NCI-H1092 treated with DMSO at 0.1 percent for 48 hours (cell line): Measurements from ENCODE around the gene ZNF837.

Experiments used
- DNase-seq: peaks from one replicate; lab custom pipeline; 2025; lab: John Stamatoyannopoulos, UW

ZNF837 gene

GRCh38 chr19:58372311-58373133 lies 8.3 kb downstream of the ZNF837 start:
- DNase-seq: no peak

GRCh38 chr19:58368561-58369360 lies 12.1 kb downstream of the ZNF837 start:
- no peak for DNase-seq

GRCh38 chr19:58367698-58368454 lies 13.0 kb downstream of the ZNF837 start:
- no peak for DNase-seq

- DNase-seq: no peak
These were observed 14.0 kb downstream of the ZNF837 start for GRCh38 chr19:58366585-58367430.

DNA sequence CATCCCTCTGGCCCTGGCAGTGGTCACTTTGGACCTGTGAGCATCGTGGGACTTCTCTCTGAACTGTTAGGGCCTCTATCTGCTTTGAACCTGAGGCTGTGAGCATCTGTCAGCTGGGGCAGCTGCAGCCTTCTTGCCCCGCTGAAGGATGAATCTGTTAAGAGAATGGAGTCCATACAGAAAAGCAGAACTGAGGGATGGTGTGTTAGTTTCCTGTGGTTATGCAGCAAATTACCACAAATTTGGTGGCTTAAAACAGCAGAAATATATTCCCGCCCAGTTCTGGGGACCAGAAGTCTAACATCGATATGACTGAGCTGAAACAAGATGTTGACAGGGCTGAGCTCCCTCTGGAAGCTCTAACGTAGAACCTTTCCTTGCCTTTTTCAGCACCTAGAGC lies 16.7 kb downstream of the ZNF837 start:
- no peak for DNase-seq

GRCh38 chr19:58362272-58362994 lies 18.4 kb downstream of the ZNF837 start, which contains the start of gene ZNF497:
Gene ZNF497, minus strand, starts transcription at chr19:58362751. Its CDS starts 5,116 bp downstream, at chr19:58357635.
- DNase-seq: peak; percentile 89

DNA sequence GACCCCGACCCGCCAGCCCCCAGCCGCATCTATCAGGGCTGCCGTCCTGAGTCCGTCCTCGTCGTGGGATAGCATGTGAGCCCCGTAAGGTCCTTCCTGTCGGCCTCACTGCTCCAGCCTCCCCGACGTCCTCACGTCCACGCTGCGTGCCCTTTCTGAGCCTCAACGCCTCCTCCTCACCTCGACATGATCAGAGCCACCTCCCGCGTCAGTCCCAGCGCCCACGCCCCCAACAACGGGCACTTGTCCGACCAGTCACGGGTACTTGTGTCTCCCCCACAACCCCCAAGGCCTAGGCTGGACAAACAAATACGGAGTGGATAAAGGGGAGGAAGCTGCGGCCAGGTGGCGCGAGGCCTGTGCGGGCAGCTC lies 18.9 kb downstream of the ZNF837 start:
- no peak for DNase-seq

GRCh38 chr19:58357481-58358145 lies 23.2 kb downstream of the ZNF837 start:
- no peak for DNase-seq

GRCh38 chr19:58356766-58357480 lies 23.9 kb downstream of the ZNF837 start:
- DNase-seq: no peak

DNA sequence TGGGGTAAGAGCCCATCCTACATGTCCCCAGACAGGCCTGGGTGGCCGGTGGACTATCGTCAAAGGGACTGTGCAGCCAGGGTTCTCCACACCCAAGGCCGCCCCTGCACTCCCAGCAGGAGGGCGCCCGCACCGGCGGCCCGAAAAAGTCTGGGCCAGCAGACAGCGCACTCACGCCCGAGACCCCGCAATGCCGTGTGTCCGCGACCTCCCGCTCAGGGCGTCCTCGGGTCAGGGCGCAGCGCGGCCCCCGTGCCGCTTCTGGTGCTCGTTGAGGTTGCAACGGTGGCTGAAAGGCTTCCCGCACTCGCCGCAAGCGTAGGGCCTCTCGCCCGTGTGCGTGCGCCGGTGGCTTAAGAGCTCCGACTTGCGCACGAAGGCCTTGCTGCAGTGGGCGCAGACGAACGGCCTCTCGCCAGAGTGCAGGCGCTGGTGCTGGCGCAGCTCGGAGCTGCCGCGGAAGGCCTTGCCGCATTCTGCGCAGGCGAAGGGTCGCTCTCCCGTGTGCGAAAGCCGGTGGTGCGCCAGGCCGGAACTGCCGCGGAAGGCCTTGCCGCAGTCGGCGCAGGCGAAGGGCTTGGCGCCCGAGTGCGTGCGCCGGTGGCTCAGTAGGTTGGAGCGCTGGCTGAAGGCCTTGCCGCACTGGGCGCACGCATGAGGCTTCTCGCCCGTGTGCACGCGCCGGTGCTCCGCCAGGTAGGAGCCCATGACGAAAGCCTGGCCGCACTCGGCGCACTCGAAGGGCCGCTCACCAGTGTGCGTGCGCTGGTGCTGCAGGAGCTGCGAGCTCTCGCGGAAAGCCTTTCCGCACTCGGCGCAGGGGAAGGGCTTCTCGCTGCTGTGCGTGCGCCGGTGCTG lies 24.7 kb downstream of the ZNF837 start:
- no peak for DNase-seq

DNA sequence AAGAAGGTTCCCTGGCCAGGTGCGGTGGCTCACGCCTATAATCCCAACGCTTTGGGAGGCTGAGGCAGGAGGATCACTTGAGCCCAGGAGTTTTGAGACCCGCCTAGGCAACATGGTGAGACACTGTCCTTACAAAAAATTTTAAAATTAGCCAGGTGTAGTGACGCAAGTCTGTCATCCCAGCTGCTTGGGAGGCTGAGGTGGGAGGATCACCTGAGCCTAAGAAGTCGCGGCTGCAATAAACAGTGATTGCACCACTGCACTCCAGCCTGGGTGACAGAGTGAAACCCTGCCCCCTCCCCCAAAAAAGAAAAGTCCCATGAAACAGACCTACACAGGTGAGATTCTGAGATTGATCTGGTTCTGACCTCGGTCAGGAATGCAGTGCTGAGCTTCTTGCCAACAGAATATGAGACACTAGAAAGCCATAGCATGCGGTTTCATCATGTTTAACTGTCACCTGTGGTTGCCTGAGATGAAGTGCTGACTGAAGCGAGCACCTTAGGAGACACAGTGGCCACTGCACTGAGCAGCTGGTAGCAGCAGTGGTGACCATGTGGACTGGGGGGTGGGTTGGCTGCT lies 25.5 kb downstream of the ZNF837 start:
- no peak for DNase-seq

DNA sequence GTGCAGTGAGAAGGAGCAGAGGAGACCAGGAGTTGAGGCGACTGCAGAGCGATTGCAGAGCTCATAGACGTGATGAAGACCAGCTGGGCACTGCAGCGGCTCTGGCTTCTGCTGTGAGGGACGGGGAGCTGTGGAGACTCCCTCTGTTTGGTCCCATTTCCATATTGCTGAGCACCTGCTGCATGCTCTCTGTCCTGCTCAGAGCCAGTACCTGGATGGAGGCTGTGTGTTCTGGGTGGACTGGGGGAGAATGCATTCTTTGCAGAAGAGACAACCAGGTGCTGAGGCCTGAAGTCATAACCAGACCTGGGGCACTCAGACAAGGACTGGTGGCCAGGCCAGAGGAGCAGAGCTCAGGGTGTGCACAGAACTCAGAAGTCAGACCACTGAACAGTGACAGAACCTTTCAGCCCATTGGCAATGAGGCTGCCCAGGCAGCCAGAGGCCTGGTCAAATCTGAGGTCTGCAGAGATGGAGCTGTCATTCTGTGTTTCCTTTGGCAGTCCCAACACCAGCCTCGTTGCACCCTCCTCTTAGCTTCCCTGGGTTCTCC lies 26.3 kb downstream of the ZNF837 start:
- no peak for DNase-seq

- DNase-seq: no peak
These were observed 26.9 kb downstream of the ZNF837 start for GRCh38 chr19:58353717-58354477.

DNA sequence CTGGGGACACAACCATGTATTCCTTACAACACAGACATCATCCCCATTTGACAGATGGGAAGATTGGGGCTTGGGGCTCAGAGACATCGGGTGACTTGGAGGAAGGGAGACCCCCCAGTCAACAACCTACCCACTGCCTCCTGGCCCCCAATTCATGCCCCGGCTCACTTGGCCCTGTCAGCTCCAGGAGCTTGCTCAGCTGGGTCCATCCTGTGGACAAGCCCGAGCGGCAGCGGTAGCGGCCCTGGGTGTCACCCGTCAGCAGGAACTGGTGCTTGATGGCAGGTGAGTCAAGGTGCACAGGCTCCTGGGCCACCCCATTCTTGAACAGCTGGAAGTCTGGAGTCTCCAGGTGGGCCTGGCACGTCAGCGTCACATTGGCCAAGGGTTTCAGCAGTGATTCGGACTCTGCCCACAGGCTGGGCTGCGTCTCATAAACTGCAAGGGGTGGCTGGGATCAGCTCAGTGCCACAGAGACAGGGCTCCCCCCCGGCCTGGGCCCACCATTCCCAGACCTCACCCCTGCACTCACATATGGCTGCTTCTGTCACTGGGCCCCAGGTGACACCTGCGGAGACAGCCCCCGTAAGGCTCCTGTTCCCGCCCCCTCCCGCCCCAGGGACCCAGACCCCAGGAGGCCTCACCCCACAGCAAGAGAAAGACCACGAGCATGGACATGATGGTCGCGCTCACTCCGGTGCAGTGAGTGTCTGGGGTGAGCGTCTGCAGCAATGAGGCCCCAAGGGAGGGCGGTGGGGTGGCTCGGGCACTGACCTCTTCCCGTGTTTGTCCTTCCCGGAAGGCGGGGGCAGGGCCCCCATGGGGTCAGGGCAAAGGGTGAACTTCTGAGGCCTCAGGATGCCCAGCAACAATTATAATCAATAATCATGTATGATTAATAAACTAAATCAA lies 27.8 kb downstream of the ZNF837 start, which contains the start of gene A1BG:
A1BG (minus strand) TSS at position 733 of the 912 bp plus-strand sequence; CDS start at position 678, 55 bp downstream.
- no peak for DNase-seq

DNA sequence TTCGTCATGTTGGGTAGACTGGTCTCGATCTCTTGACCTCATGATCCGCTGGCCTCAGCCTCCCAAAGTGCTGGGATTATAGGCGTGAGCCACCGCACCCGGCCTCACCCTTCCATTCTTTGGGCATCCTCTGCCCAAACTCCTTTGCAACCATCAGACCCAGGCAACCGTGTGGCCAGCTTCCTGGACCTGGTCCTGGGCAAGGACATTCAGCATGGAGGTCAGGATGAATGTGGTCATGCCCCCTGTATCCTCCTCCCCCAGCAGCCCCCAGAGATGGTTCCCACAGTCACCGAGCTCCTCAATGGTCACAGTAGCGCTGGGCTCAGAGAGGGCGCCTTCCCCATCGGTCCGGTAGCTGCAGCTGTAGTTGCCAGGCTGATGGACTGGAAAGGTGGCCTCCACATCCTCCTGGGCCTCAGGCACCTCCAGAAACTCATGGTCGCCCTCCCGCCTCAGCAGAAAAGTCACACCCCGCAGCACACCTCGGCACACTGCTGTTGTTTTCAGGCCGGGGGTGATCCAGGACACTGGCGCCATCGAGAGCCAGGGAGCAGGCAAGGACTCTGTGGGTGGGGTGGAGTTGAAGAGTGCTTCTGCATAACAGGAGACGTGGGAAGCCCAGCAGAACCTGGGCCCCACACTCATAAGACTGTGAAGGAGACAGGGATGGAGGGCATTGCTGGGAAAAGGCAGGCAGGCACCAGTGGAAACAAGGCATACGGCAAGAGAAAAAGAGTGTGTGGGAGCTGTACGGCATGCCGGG lies 28.7 kb downstream of the ZNF837 start:
- DNase-seq: no peak
